Stimulated activated CD8-positive, alpha-beta memory T cell treated with anti-CD3 and anti-CD28 coated beads, Interleukin-4, amount 100 ng/mL, for 48 hours (primary cell): ENCODE results near the gene FRMD4B.
A peak's percentile ranks its signal among the peaks of the same experiment; 100 is the strongest.

Source experiments
- DNase-seq: peaks from one replicate; pipeline ENCODE4 v3.0.0-alpha.2; 2020

The FRMD4B gene

GRCh38 chr3:69321301-69322157 lies 64.4 kb downstream of the FRMD4B start:
- DNase-seq: no peak

- no peak for DNase-seq
Measured at GRCh38 chr3:69320871-69321271, 65.0 kb downstream of the FRMD4B start.

GRCh38 chr3:69319652-69320051 lies 66.2 kb downstream of the FRMD4B start:
- DNase-seq: no peak

- DNase-seq: no peak
Measured at GRCh38 chr3:69318410-69318809, 67.5 kb downstream of the FRMD4B start.

GRCh38 chr3:69313251-69313650 lies 72.6 kb downstream of the FRMD4B start:
- no peak for DNase-seq

GRCh38 chr3:69309814-69310213 lies 76.1 kb downstream of the FRMD4B start:
- no peak for DNase-seq

- DNase-seq: peak; percentile 73
Measured at GRCh38 chr3:69306239-69307185, 79.4 kb downstream of the FRMD4B start.

GRCh38 chr3:69305011-69305410 lies 80.9 kb downstream of the FRMD4B start:
- DNase-seq: no peak

- no peak for DNase-seq
Measured at GRCh38 chr3:69304396-69304795, 81.5 kb downstream of the FRMD4B start.

GRCh38 chr3:69300296-69300695 lies 85.6 kb downstream of the FRMD4B start:
- no peak for DNase-seq

- no peak for DNase-seq
Measured at GRCh38 chr3:69299344-69299743, 86.5 kb downstream of the FRMD4B start.

GRCh38 chr3:69297501-69297900 lies 88.4 kb downstream of the FRMD4B start:
- DNase-seq: no peak

GRCh38 chr3:69296995-69297394 lies 88.9 kb downstream of the FRMD4B start:
- DNase-seq: no peak

- no peak for DNase-seq
Measured at GRCh38 chr3:69294014-69294766, 91.7 kb downstream of the FRMD4B start.

- no peak for DNase-seq
Measured at GRCh38 chr3:69292959-69293574, 92.8 kb downstream of the FRMD4B start.

GRCh38 chr3:69292185-69292584 lies 93.7 kb downstream of the FRMD4B start:
- no peak for DNase-seq

- DNase-seq: no peak
Measured at GRCh38 chr3:69290430-69290829, 95.5 kb downstream of the FRMD4B start.

GRCh38 chr3:69290006-69290405 lies 95.9 kb downstream of the FRMD4B start:
- no peak for DNase-seq

- DNase-seq: peak; percentile 75
Measured at GRCh38 chr3:69288161-69288895, 97.6 kb downstream of the FRMD4B start.

- no peak for DNase-seq
Measured at GRCh38 chr3:69283913-69284611, 101.8 kb downstream of the FRMD4B start.

GRCh38 chr3:69283496-69283895 lies 102.4 kb downstream of the FRMD4B start:
- no peak for DNase-seq
